Endometrium (tissue), 2 donors: Measurements from ENCODE around the gene GPC5.
"Not testable (repeated sequence)": the region's sequence is repeated elsewhere in the genome, so short reads cannot be mapped to it uniquely, and the experiment has no call there.

Experiments used
- FAIRE-seq: peaks from 2 replicates; lab custom pipeline; 2012; peaks lifted over from hg19 to GRCh38; lab: Jason Lieb, UNC
- donor health status: control.
- donor health status: control.

The GPC5 gene

GRCh38 chr13:91893040-91893439, 494.6 kb downstream of the GPC5 start:
- FAIRE-seq = no peak

GRCh38 chr13:91894316-91894715, 495.9 kb downstream of the GPC5 start:
- no peak for FAIRE-seq

DNA sequence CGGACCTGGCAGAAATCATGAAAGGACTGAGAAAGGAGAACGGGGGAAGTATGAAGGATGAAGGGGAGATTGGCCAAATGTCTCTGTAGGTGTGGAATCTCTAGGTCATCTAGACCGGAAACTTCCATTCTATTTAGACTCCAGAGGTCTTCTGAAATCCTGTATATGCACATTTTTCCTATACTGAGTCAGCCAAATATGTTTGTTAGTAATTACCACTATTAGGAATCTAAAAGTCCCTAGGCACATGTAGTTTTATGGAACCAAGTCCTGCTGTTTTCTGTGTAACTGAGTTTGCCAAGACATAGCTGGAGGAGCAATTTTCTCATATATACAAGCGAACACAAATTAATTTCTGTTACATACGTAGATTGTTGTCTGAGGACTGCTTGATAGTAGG, 498.1 kb downstream of the GPC5 start:
- no peak for FAIRE-seq

DNA sequence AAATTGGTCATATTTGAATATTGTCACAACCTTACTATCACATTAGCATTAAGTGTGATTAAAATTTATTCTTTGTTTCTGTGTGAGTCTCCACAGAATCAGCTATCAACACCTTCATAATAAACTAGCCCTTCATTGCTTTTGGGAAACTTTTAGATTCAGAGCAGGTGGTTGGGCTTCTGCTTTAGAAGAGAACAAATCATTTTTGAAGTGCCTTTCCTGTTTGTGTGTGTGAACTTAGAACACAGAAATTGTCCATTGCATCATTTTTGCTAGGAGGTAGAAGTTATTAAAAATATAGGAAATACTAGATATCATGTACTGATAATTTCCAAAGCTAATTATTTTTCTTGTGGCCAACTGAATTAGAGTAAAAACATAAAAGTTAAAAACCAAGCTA, 500.6 kb downstream of the GPC5 start:
- not testable (repeated sequence) for FAIRE-seq

GRCh38 chr13:91902291-91902690, 503.9 kb downstream of the GPC5 start:
- no peak for FAIRE-seq

- FAIRE-seq = no peak
These were observed 505.6 kb downstream of the GPC5 start for GRCh38 chr13:91904005-91904404.

- no peak for FAIRE-seq
These were observed 506.2 kb downstream of the GPC5 start for GRCh38 chr13:91904597-91904996.

DNA sequence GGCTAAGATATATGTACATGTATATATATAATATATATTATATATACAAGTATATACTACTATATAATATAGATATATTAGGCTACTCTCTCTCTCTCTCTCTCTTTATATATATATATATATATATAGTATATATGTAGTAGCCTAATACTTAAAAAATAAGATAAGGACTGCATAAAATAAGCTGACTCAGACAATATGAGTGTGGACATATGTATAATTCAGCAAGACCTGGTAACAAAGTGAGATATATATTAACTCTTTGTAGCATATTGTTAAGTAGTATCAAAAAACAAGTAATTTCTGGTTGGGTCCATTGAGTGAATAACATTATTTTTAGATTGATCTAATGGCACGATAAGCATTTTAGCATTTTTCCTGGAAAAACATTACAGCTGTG, 509.0 kb downstream of the GPC5 start:
- no peak for FAIRE-seq

- FAIRE-seq = no peak
These were observed 511.2 kb downstream of the GPC5 start for GRCh38 chr13:91909617-91910016.

- FAIRE-seq = no peak
These were observed 524.7 kb downstream of the GPC5 start for GRCh38 chr13:91922969-91923592.

DNA sequence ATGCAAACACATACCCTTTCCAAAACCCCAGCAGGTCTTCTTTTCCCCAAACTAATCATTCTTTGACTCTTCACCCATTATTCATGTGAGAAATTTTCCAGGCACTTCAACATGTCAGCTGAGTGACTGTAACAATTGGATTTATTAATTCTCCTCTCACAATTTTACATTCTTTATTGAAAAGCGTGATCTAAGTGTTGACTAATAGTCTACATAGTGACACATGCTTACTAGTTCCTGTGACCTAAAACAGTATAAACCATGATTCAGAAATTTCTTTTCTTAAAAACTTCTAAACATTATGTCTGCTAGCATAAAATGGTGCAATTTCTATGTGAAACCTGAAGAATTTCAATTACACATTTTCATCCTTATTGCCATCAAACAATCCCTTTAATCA, 532.3 kb downstream of the GPC5 start:
- FAIRE-seq = no peak

- no peak for FAIRE-seq
These were observed 535.9 kb downstream of the GPC5 start for GRCh38 chr13:91934354-91934753.

DNA sequence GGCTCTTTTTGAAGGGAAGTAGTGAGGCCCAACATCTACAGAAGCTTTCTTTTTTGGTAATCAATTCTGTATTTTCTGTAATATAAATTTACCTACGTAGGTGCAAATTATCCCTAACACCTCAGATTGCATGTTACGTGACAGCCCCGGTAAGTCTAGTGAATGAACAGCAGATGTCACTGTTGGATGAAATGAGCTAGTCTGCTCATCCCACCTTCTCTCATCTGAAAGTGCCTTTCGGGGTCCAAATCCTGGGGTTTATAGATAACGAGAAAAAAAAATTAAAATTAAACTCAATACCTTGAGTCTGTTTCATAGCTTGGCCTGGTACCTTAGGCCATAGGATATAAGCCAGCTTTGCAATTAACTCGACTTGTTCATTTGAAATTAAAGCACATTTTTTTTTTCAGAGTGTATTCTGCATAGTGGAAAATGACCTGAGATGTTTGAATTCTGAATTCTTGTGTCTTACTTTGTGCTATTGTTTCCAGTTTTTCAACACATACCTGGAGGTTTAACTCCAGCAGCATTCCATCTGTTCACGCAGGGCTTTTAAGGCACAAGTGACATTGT, 548.2 kb downstream of the GPC5 start:
- no peak for FAIRE-seq

DNA sequence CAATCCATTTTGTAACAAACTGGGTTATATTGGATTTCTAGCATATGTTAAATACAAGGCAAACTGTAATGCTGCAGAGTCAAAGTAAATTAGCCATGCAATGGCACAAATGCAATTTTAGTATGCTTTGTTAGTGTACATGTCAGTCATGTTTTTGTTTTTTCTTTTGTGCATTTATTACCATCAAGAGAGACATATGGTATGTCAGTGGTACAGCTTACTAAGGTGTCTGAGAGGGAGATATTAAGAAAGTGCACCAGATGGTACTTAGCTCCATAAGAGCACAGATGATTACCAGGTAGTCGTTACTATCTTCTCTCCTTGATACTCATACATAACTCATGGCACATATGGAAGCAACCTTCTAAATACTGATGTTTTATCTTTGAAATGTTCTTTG, 550.3 kb downstream of the GPC5 start:
- FAIRE-seq = no peak

DNA sequence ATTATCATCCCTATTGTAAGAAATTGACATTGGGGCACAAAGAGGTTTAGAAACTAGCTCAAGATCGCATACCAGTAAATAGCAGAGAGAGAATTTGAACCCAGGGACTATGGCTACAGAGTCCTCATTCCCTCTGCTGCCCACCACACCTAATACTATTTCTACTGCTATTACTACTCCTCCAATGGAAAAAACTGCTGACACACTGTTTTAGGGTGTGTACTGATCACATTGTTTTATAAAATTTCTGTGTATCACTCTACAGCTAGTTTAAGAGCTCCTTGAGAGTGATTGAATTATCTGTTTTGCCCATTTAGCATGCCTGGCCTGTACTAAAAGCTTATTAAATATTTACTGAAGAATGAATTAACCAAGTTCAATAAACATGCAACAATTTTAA, 552.4 kb downstream of the GPC5 start:
- no peak for FAIRE-seq

DNA sequence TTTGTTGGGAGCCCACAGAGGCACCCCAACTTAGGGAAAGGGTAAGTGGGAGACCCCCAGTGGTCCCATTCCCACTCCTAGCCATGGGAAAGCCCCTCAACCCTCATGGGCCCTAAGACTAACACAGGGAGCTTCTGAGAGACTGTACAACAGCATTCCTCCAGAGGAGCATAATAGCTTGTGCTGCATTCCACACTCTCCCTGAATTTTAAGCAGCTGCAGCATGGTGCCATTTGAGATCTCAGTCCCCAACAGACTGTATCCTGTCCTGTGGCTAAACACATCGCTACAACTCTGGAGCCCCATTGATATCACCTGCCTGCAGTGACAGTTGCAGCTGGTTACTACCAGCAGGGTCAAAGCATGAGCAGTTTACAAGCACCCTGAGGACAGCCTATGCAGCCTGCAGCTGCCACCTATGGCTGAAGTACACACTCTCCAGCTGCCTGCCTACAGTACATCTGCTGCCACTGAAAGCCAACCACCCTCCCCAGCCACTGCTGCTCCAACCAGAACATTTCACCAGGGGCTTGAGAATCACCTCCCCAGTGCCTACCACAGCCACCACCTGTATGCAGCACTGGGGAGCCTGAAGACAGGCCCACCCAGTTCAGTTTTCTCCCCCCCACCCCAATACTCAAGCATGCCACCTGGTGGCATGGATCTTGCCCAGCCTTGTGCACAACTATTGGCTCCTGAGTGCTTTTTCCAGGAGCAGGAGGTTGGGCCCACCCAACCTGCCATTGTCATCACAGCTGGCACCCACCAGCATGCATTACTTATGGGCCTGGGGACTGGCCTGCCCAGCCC, 557.3 kb downstream of the GPC5 start:
- FAIRE-seq = no peak

- no peak for FAIRE-seq
These were observed 562.5 kb downstream of the GPC5 start for GRCh38 chr13:91960947-91961346.

- FAIRE-seq = no peak
These were observed 564.5 kb downstream of the GPC5 start for GRCh38 chr13:91962946-91963345.

DNA sequence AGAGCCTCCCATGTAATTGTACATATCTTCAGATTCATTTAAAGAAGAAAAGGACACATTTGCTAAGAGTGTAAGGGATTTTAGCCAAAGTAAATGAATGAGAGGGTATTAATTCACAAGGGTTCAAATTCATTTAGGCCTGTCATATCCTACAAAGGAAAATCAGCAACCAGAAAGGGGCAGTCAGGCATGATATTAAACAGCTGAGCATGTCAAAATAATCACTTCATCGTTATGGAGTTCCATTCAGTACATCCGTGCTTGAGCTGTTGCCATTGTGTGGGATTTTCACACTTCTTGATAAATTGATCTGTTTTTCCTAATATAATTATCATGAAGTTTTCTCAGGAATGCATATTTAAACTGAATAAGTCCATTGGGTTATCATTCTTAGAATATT, 567.1 kb downstream of the GPC5 start:
- FAIRE-seq = no peak

GRCh38 chr13:91978571-91978970, 580.1 kb downstream of the GPC5 start:
- FAIRE-seq = no peak

DNA sequence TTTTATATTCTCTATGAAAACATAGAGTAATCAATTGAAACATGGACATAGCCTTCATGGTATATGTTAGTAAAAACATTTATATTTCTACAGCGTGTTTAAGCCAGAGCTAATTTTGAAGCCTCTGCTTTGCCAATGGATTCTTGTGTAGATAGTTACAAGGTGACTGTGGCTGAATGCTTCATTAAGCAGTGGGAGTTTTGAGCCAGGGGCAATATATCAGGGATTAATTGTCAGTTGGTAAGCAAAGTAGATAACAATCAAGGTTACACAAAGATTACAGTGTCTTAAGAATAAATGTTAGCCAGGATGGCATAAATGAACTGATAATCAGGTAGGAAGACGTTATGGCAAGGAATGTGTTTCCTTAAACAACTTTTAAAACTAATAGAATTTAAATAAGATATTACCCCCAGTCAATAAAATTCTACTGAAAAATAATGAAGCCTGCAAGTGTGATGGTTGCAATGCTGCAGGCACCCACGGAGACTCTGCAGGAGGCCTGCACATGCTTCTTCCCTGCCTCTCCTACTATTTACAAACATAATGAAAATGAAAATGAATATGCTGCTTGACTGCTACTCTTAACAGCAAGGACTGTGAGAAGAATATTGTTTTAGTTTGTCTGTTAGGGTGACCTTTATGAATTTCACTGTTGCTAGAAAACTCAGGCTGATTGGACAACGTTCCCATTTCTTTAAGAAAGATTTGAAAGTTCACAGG, 588.5 kb downstream of the GPC5 start:
- no peak for FAIRE-seq

DNA sequence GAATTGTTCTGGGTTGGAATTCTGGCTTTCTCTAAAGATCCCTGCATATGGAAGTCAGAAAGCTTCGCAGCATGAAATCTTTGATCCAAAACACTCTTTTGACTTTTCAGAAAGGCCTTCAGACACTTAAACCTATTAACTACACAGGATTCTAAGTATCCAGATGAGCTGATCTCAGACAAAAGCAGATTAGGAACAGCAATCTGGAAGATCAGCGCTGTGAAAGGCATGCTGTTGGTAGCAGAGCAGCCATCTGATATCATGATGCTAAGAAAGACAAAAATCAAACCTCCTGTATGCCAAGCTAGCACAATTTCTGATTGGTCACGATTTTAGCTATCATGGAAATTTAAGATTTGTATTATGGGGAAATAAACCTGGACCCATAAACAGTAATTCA, 589.9 kb downstream of the GPC5 start:
- no peak for FAIRE-seq

DNA sequence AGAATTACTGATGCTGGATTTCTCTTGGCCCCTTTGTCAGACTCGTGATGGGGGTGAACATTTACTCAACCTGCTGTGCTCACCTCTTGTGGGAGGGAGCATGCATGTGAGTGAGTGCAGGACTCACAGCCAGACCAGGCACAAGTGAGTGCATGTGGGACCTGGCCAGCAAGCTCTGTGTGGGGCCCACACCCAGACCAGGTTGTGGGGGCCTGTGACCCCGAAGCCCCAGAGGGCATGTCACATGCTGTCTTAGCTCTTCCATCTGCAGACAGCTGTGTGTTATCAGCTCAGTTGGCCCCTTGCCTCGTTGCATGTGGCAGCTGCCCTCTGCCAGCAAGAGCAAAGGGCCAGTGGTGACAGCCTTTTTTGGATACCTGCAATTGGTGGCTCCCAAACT, 614.4 kb downstream of the GPC5 start:
- no peak for FAIRE-seq
